GM19372 (cell line): ENCODE measurements around the gene FBXL16.
A peak's percentile ranks its signal among the peaks of the same experiment; 100 is the strongest.

Experiments
- ATAC-seq: cut with Tn5 transposase; IDR thresholded peaks from one replicate; pipeline ENCODE4 v1.9.1; 2021; ENCODE audit warnings: mild to moderate bottlenecking, low read depth, moderate library complexity; ENCODE audit not compliant: unreplicated experiment

Gene FBXL16

GRCh38 chr16:668519-669171 lies 37.0 kb downstream of the FBXL16 start:
- peak; percentile 8 for ATAC-seq

GRCh38 chr16:667780-668518 lies 37.7 kb downstream of the FBXL16 start, which contains the start of gene RHOT2:
RHOT2 (plus strand) TSS chr16:668132; CDS start chr16:668200, 68 bp downstream.
- ATAC-seq: peak; percentile 93

GRCh38 chr16:667113-667779 lies 38.4 kb downstream of the FBXL16 start:
- ATAC-seq: no peak

GRCh38 chr16:666572-666971 lies 39.0 kb downstream of the FBXL16 start:
- ATAC-seq: no peak

GRCh38 chr16:662597-662996 lies 43.0 kb downstream of the FBXL16 start:
- ATAC-seq: no peak

GRCh38 chr16:662095-662494 lies 43.5 kb downstream of the FBXL16 start:
- ATAC-seq: no peak

- no peak for ATAC-seq
These were observed 44.3 kb downstream of the FBXL16 start for GRCh38 chr16:661184-661821.

GRCh38 chr16:660459-661183 lies 45.0 kb downstream of the FBXL16 start:
- peak; percentile 55 for ATAC-seq

GRCh38 chr16:660132-660458 lies 45.5 kb downstream of the FBXL16 start:
- ATAC-seq: no peak

GRCh38 chr16:659618-660017 lies 46.0 kb downstream of the FBXL16 start:
- no peak for ATAC-seq

- no peak for ATAC-seq
These were observed 46.7 kb downstream of the FBXL16 start for GRCh38 chr16:658679-659571.

GRCh38 chr16:657487-657886 lies 48.1 kb downstream of the FBXL16 start:
- no peak for ATAC-seq

- no peak for ATAC-seq
These were observed 51.6 kb downstream of the FBXL16 start for GRCh38 chr16:654034-654433.

- ATAC-seq: no peak
These were observed 52.9 kb downstream of the FBXL16 start for GRCh38 chr16:652454-653305.

GRCh38 chr16:651844-652243 lies 53.8 kb downstream of the FBXL16 start:
- ATAC-seq: no peak

GRCh38 chr16:649631-650030 lies 56.0 kb downstream of the FBXL16 start:
- ATAC-seq: peak; percentile 7

- peak; percentile 80 for ATAC-seq
These were observed 56.6 kb downstream of the FBXL16 start, which contains the start of gene WDR90 for GRCh38 chr16:648781-649589. WDR90 (plus strand) TSS chr16:649365; CDS start chr16:649417, 52 bp downstream.
